T47D (cell line): ENCODE results near the gene ARHGAP28.

Source experiments
- DNase-seq, 2 experiments: peaks; one replicate each; pipeline versions ENCODE4 v3.0.0 to v3.0.0-alpha.2; 2011 to 2012; ENCODE audit warnings: low read depth in 1 of 2, low spot score in 1 of 2
- JUND ChIP-seq: IDR thresholded peaks from 2 replicates; pipeline ENCODE4 v1.6.1; 2012; ENCODE audit warnings: low read depth
- in situ Hi-C: cut with HindIII; loops from 2 replicates; pipeline ENCODE4 v1.10.0; 2016; ENCODE audit warnings: low sequenced_read_pairs, low pct_unique_long_range_greater_than_20kb

The ARHGAP28 gene

GRCh38 chr18:6719910-6720683 lies 9.4 kb upstream of the ARHGAP28 start:
- DNase-seq: no peak
- no peak for TF ChIP-seq JUND
- in situ Hi-C loops: no loop called here

GRCh38 chr18:6721755-6722154 lies 7.8 kb upstream of the ARHGAP28 start:
- DNase-seq: no peak
- in situ Hi-C loops: no loop called here
- TF ChIP-seq JUND: no peak

- no peak for TF ChIP-seq JUND
- in situ Hi-C loops: no loop called here
- DNase-seq: no peak
These were observed 6.8 kb upstream of the ARHGAP28 start for GRCh38 chr18:6722690-6723089.

- TF ChIP-seq JUND: no peak
- no peak for DNase-seq
- in situ Hi-C loops: no loop called here
These were observed 5.2 kb upstream of the ARHGAP28 start for GRCh38 chr18:6724331-6724730.

- in situ Hi-C loops: no loop called here
- TF ChIP-seq JUND: no peak
- no peak for DNase-seq
These were observed 1.2 kb upstream of the ARHGAP28 start for GRCh38 chr18:6728331-6728730.

- TF ChIP-seq JUND: no peak
- no peak for DNase-seq
- in situ Hi-C loops: no loop called here
These were observed 688 bp upstream of the ARHGAP28 start for GRCh38 chr18:6728809-6729246.

GRCh38 chr18:6730416-6731221 lies 1.1 kb downstream of the ARHGAP28 start:
- TF ChIP-seq JUND: no peak
- DNase-seq: no peak
- in situ Hi-C loops: no loop called here

GRCh38 chr18:6731222-6731596 lies 1.7 kb downstream of the ARHGAP28 start:
- DNase-seq: no peak
- in situ Hi-C loops: no loop called here

GRCh38 chr18:6732952-6733351 lies 3.4 kb downstream of the ARHGAP28 start:
- no peak for TF ChIP-seq JUND
- in situ Hi-C loops: no loop called here
- DNase-seq: no peak

More at GRCh38 chr18:6731222-6731596, 1.7 kb downstream of the ARHGAP28 start:
- TF ChIP-seq JUND: no peak

- TF ChIP-seq JUND: no peak
- in situ Hi-C loops: no loop called here
- DNase-seq: no peak
These were observed 4.2 kb downstream of the ARHGAP28 start for GRCh38 chr18:6733758-6734157.

- in situ Hi-C loops: no loop called here
- DNase-seq: no peak
- no peak for TF ChIP-seq JUND
These were observed 5.4 kb downstream of the ARHGAP28 start for GRCh38 chr18:6734726-6735430.

GRCh38 chr18:6737833-6738232 lies 8.3 kb downstream of the ARHGAP28 start:
- no peak for TF ChIP-seq JUND
- DNase-seq: no peak
- in situ Hi-C loops: no loop called here

GRCh38 chr18:6738622-6739021 lies 9.1 kb downstream of the ARHGAP28 start:
- DNase-seq: no peak
- no peak for TF ChIP-seq JUND
- in situ Hi-C loops: no loop called here
